GM19324 (cell line): Measurements from ENCODE around the gene PALM2AKAP2.

Experiments
- ATAC-seq: cut with Tn5 transposase; IDR thresholded peaks from one replicate; pipeline ENCODE4 v1.9.1; 2021; ENCODE audit warnings: mild to moderate bottlenecking, moderate library complexity; ENCODE audit not compliant: unreplicated experiment, low FRiP score

The PALM2AKAP2 gene

DNA sequence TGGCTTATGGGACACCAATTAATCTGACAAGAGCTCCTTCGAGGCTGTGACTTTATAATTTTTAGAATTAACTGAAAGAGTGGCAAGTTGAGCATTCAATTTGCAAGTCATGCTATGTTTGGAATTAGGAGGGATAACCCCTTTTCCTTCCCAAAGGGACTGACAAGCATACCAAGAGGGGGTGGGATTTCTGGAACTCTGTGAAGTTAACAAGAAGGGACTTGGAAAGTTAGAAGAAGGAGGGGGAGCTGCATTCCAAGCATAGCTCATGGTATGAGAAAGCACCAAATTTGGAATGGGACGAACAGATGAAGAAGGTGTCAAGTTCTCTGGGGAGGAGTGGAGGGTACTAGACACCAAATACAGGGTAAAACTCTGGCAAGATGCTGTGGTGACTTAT, 8.9 kb upstream of the PALM2AKAP2 start:
- no peak for ATAC-seq

DNA sequence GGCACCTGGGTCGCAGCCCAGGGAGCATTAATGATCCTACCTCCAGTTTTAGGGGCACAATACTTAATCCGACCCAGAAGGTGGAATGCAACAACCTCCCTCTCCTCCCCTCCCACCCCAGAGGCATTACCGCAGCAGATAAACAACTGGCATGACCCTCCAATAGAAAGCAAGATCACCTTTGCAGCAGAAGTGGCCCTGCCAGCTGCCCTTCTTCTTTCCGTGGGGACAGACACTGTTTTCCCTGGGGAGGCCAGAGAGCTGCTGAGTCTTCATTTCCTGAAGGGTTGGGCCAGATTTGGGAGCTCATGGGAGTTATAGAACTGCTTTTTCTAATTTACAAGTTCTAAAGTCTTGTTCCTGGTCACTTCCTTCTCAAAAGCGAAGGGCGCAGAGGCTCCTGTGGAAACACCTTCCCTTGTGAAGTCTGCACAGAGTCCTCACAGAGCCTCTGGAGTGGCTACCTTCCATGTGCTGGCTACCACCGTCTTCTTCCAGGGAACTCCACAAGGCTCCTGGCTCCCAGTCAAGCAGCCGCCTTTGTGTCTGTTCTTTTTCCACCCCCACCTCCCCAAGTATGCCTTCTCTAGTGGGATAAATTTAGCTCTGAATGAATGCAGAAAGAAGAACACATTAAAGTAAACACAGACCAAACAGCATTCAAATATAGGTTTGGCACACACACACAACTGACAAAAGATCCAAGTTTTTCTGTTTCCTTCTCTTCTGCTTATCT, 8.0 kb upstream of the PALM2AKAP2 start:
- no peak for ATAC-seq

DNA sequence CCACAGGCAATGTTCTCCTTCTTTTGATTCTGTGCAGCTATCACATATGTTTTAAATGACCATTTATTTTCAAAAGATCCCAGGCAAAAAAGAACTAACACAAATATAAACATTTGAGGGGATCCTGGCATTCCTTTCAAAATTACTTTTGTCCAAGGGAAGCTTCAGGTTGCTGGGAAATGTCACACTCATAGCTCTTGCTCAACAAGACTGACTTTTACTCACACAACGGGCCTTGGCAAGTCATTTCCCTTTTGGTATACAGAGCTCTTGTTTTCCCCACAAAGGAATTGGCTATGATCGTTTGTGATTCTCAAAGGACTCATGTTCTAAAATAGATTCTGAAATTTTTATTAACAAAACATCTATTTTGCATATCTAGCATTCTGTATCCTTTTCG, 4.5 kb upstream of the PALM2AKAP2 start:
- no peak for ATAC-seq

DNA sequence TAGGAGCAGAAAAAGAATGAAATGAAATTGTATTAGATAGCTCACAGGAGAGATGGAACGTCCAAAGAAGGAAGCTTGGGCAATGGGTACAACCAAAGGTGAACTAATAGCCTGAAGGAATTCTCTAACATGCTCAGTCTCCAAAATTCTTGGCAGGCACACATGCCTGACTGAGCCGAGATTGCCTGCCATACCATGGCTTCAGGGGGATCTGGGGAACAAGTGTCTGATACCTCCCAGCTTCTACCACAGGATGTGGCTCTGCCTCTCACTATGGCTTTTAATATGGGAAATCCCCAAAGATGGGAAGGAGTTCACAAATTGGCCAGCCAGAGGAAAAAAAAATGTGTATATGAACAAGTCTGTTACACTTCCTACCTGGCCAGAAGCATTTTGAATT, 3.6 kb upstream of the PALM2AKAP2 start:
- ATAC-seq, result no peak

DNA sequence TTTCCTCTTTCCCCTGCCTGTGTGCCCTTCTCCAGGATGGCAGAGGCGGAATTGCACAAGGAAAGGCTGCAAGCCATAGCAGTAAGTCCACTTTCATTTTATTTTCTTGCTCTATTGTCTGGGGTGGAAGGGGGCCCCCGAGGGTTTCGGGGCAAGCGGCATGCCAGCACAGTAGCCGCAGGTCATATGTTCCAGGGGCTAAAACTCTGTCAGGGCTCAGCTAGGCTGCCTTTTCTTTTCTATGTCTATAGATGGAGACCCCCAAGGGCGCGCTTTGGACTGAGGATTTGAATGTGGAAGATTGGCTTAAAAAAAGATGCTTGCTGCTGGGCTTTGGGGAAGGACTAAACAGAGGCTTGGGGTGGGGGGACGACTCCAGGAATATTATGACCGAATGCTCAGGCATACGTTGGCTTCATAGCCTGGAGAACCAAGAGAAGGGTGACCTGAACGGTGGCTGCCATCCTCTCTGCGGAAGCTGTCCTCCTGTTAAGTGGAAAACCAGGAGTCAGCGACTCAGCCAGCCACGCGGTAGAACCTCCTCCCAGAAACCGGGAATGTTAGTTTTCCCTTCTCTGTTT, 545 bp downstream of the PALM2AKAP2 start:
- no peak for ATAC-seq

DNA sequence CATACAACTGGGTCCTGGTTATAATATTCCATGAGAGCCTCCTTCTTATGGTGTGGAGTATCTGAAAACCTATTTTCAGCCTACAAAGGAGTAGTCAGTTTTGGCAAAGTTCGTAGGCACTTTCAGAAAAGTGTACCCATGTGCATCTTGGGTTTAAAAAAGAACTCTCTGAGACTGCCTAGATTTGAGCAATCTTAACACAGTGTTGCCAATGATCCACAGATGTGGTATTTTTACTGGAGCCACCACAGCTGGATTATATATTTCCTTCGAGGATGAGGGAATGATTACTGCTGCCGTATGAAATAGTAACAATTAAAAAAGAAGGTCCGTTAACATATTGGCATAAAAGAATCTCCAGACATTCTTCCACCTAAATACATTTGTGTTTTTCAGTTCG, 1.1 kb downstream of the PALM2AKAP2 start:
- ATAC-seq, result no peak

DNA sequence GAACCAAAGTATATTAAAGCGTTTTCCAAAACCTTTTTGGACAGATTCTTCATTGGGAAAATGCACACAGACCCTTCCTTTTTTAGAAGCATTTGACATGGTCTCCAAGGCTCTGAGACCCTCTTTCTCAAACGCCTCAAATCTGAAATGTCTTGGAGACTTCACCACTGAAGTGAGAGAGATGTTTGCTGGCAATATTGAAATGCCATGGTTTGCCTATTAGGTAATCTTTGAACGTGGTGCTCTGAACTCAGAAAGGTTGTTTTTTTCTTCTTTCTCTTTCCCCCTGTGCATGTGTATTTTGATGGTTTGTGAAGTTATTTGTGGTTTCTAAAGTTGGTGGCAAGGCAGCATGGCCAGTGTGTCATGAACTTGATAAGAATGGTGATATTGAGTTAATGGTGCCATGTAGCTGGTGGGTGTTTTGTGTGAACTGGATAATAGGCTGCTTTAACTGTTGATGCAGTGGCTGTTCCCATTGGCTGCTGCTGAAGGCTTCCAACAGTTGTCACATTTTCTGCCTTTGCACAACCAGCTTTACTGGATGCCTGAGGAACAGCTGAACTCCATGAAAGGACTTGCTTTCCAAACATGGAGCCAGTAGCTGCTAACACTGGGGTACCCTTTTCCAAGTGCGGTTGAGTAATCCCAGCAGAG, 1.7 kb downstream of the PALM2AKAP2 start:
- ATAC-seq, result no peak

DNA sequence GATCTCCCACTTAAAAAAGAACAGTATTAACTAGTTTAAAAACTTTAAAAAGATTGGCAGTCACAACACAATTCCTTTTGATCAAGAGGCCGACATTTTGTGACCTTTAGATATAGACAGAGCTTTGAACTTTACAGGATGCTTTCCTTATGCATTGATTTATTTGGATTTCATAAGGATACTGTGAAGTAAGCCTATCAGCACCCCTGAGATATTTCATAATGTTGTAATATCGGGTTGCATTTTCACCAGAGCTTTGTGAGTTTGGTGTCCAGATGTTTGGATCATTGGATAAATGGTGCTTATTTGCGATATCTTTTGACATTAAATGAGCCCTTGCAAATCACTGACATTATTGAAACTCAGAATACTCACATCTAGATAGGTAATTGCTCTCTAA, 7.7 kb downstream of the PALM2AKAP2 start:
- no peak for ATAC-seq

DNA sequence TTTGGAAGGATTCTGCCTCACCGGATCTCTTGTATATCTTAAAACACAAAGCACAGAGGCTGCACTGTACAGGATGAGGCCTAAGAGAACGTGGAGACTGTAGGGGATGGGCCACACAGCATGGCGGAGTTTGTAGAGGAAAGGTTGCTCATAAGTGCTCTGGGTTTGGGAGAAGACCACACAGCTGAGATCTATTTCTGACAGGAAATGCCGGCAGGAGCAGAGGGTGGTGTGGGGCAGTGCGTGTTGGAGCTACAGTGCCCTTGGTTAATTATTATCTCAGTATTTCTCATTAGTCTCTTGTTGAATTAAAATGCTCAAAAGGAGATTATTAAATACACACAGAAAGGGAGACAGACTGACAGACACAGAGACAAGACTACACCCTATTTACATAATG, 9.6 kb downstream of the PALM2AKAP2 start:
- ATAC-seq, result no peak

DNA sequence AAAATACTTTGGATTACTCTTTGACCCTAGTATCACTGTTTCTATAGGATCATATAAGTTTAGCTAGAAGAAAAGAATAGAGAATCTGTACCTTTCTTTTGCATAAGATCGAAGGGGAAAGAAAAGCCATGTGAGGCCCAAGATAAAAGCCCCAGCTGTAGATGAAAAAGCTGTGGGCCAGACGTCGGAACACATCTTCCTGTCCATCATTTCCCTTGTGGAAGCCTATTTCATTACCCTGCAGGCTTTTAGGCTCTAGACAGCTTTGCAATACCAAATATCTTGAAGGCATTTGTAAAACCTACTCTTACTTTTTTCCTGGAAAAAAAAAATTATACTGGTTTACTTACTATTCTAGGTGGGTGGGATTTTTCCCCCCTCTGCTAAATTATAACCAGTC, 10.0 kb downstream of the PALM2AKAP2 start:
- no peak for ATAC-seq

DNA sequence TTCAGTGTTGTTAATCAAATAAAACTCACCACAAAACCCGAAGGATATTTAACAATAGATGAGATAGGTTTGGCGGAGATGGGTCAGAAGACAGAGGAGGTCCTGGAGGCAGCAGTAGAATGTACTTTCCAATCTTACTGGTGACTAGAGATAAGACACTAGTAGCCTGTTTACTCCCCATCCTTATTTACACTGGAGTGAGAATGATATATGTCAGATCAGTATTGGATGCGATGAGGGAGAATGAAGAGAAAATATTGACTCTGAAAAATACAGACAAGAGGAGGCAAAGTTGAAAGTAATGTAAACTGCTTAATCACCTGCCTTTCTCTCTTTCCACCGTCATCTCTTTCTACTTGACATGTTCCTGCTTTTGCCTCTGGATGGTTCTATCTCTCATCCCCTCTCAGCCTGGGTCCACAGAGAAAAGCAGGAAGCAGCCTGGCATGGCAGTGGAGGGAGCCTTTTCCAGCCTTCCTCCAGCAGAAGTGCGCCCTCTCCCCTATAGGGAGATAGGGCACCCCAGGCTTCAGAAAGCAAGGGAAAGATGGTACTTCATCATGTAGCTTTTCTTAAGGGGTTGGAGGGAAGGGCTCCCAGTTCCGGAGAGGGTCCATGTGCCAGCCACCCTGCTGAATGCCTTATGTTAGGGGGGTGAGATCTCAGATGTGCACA, 11.1 kb downstream of the PALM2AKAP2 start:
- no peak for ATAC-seq

DNA sequence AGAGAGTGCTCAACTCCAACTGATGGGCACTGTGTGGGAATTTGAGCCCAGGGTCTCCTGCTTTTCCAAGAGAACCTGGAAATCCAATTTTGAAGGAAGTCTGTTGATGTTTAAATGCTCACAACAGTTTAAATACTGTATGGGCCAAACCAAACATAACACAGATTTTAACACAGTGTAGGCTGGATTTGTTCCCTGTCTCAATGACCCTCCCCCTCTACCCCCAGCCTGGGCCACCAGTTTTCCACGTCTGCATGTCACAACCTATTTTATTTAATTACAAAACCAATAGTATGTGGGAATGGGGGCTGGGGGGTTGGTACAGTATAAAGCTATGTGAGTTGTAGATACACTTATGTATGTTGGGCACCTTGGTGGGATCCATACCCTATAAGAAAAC, 11.7 kb downstream of the PALM2AKAP2 start:
- no peak for ATAC-seq

DNA sequence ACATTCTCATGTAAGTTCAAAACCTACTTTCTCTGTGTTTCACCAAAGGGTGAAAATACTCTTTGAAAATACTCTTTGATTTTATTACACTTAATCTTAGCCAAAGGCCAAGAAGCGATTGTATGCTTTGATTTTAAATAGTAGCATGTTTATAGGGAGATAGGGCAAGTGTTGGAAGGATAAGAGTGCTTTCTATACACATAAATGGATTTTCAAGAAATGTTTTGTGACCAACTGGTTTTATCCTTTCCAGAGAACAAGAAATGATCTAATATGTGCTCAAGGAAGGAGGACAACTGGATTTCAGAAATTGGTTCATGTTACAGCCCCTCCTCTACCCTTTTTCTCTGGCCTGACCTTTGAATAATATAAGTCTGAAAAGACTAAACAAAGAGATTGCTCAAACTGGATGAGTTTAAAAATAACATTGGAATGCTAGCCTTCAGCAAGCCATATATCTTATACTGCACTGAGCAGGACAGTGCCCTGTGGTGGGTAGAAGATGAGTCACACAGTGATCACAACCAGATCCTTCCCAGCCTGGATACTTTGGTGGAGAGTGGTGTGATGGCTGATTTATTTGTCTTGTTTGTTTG, 13.1 kb downstream of the PALM2AKAP2 start:
- no peak for ATAC-seq

DNA sequence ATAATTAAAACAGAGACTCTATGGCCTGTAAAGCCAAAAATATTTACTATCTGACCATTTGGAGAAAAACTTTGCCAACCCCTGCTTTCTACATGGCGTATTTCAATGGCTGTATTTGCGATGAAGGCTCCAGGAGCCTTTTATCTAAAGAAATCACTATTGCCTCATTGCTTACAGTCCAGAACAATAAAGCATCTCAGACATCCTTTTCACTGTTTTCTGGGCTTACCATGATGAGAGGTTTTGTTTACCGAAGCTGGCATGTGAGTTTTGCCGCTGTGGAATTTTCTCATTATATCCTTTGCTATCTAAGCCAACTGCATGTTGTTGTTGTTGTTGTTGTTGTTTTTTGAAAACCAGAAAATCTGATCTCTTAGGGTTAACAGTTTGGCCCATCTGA, 13.9 kb downstream of the PALM2AKAP2 start:
- no peak for ATAC-seq

DNA sequence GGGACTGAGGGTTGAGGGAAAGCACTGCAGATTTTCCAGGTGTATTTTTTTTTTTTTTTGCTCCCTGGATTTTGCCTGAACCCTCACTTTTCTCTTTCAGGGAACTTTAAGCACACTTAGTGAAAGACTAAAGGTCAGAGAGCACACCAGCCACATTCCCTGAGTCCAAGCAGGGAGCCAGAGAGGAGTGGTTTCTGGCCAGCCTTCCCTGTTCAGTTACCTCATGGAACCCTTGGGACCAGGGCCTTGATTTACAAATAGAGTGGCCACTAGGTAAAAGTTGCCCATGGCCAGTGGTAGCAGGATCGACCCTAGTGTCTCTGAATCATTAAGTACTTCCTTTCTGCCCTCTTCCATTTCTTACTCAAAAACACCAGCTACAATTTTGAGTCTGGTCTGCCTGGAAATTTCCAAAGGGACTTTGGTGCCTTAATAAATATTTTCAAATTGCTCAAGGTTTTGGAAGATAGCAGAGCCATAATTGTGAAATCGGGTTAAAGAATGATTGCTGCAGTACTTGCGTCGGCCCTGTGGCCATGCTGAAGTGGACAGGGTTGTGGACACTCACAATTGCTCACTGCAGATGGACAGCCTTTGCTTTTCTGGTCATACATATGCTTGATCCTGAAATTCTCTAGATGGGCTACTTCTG, 14.5 kb downstream of the PALM2AKAP2 start:
- ATAC-seq, result no peak

DNA sequence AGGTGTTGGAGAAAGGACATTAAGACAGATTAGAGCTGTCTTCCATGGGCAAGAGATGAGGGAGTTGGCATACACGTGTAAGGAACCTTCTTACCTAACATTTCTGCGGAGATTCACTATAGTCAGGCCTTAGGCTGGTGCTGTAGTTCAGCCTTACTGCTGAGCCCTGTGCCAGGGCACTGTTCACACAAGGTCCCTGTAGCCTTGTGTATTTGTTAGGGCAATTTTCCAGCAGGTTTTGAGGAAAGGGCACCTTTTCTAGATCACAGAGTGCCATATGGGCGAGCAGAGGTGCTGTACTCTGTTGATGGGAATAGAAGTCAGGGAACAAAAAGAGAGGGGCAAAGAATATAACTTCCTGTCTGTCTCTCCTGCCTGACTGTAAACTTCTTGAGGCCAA, 15.6 kb downstream of the PALM2AKAP2 start:
- no peak for ATAC-seq

DNA sequence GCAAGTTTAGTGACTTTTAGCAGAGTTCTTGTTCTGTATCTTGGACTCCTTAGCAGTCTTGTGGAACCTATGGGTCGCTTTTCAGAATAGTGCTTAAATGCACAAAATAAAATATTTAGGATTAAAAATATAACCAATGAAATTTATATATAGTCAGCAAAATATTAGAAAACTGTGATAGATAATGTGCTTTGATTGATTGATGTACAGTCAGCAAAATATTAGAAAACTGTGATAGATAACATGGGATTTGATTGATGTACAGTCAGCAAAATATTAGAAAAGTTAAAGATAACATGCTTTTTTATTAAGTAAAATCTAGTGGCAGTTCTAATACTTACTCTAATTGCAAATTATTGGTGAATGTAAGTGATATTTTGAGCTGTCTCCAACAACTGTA, 16.1 kb downstream of the PALM2AKAP2 start:
- ATAC-seq, result no peak

DNA sequence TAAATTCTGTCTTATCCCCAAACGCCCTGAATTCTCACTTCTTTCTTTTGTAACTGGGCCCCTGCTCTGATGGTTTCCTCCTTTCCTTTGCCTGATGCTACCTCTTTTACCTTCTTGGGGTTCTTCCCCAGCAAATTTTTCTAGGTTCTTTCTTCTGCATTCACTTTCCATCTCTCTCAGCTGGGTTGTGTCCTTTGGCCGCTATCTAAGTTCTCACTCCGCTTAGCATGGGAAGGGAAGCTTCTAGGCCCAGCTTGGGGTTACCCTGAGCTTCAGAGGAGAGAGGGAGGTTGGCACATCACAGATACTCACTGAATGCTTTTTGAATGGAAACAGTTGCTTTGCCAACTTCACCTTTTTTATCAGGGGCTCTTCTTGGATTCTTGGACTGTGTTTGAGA, 17.0 kb downstream of the PALM2AKAP2 start:
- ATAC-seq, result no peak

DNA sequence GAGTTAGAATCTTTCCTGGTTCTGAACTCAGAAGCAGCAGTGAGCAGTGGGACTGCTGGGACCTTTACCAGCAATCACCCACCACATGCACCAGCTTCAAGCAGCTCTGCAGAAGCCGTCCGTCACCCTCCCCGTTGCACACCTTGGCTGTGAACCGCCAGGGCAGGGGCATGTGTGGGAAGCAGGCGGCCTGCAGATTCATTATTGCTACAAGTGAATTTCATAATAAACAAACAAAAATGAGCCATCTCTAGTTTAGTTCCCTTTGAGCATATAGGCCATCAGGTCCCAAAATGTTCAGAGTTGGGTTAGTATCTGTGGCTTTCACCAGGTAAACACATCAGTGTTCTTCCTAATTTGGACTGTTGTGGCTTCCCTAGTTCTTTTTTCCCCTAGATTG, 17.5 kb downstream of the PALM2AKAP2 start:
- no peak for ATAC-seq

DNA sequence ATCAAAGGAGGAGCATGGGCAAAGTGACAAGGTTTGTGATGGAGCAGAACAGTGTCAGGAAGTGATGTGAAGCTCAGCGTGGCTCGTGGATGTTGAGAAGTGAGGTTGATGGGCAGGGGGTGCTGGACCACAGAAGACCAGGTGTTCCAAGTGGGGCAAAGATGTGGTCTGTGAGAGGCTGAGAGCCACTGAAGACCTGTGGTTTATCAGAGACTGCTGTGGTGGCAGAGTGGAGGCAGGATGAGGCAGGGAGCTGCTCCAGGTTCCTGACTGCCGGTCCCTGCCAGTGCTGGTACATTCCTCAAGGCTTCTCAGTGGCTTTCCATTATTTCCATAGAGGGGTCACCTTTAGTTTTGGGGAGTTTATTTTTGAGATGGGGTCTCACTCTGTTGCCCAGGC, 19.1 kb downstream of the PALM2AKAP2 start:
- no peak for ATAC-seq

DNA sequence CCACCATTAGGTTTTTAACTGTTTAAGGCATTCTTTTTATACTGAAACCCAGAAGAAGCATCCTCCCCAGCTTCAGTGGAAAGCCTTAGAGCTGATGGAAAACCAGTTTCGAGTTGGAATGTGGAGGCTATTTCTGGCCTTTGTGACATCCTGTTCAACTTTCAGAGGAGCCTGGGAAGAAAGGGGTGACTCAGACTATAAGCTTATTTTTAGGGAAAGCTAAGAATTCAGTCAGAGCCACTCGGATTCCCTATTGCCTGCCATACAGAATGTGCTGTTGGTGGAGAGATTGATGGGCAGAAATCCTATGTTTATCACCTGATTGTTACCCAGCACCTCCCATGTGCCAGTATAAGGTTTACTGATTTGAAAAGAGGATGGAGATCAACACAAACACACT, 19.8 kb downstream of the PALM2AKAP2 start:
- no peak for ATAC-seq
